Liver (tissue), 9 donors: ENCODE results near the gene NEK6. TPM values are rescaled to one million over a fixed set of nuclear protein-coding genes. Genes with fewer than 3 reads are reported as not detected.

ENCODE experiments used
- DNase-seq: peaks from one replicate; pipeline ENCODE4 v3.0.0-alpha.2; 2017; ENCODE audit warnings: low spot score
- H3K27ac ChIP-seq, 2 donors: one replicate each; pipeline ENCODE4 v1.7.0; 2013; ENCODE audit warnings: inconsistent platforms in 2 of 2, low read length in 2 of 2, control low read depth in 1 of 2, low read depth in 1 of 2, mild to moderate bottlenecking in 1 of 2
- H3K27me3 ChIP-seq, 4 donors: one replicate each; pipeline versions ENCODE4 v1.6.1 to v1.7.0; 2013; ENCODE audit warnings: low read length in 3 of 4, inconsistent platforms in 1 of 4, mild to moderate bottlenecking in 1 of 4, moderate library complexity in 1 of 4; ENCODE audit not compliant: control insufficient read depth in 4 of 4, insufficient read depth in 4 of 4
- H3K36me3 ChIP-seq, 4 donors: one replicate each; pipeline versions ENCODE4 v1.6.1 to v1.7.0; 2013; ENCODE audit warnings: low read length in 3 of 4, mild to moderate bottlenecking in 3 of 4, low read depth in 1 of 4, moderate library complexity in 1 of 4; ENCODE audit not compliant: control insufficient read depth in 4 of 4, insufficient read depth in 3 of 4
- H3K4me1 ChIP-seq, 4 donors: one replicate each; pipeline versions ENCODE4 v1.6.1 to v1.7.0; 2013; ENCODE audit warnings: low read length in 3 of 4, mild to moderate bottlenecking in 3 of 4, moderate library complexity in 1 of 4; ENCODE audit not compliant: control insufficient read depth in 4 of 4, insufficient read depth in 4 of 4
- H3K4me3 ChIP-seq, 3 donors: one replicate each; pipeline versions ENCODE4 v1.6.1 to v1.7.0; 2013; ENCODE audit warnings: low read length in 3 of 3, control low read depth in 1 of 3, low read depth in 1 of 3, mild to moderate bottlenecking in 1 of 3
- H3K9ac ChIP-seq, 2 donors: one replicate each; pipeline ENCODE4 v1.7.0; 2013; ENCODE audit warnings: low read length in 2 of 2, mild to moderate bottlenecking in 2 of 2, moderate library complexity in 2 of 2, control low read depth in 1 of 2, low read depth in 1 of 2
- H3K9me3 ChIP-seq, 4 donors: one replicate each; pipeline versions ENCODE4 v1.6.1 to v1.7.0; 2013; ENCODE audit warnings: low read length in 3 of 4; ENCODE audit not compliant: control insufficient read depth in 4 of 4
- CTCF ChIP-seq: fragments of 150-350 bp; IDR thresholded peaks from 2 replicates; pipeline ENCODE4 v1.5.1; 2017; ENCODE audit warnings: improper control_type of control experiment, low read depth, low read length; ENCODE audit not compliant: missing input control
- EGR1 ChIP-seq, 2 donors: IDR thresholded peaks; 2 replicates each; pipeline ENCODE4 v1.6.1; 2016 to 2018; ENCODE audit warnings: antibody characterized with exemption in 2 of 2, low read depth in 2 of 2
- FOXA2 ChIP-seq: IDR thresholded peaks from 2 replicates; pipeline ENCODE4 v1.6.1; 2016; ENCODE audit warnings: antibody characterized with exemption
- GABPA ChIP-seq, 2 donors: IDR thresholded peaks in 1 of 2; conservative IDR thresholded peaks in 1 of 2; 2 replicates each; pipeline ENCODE4 v1.6.1; 2016; ENCODE audit warnings: antibody characterized with exemption in 2 of 2, mild to moderate bottlenecking in 1 of 2, moderate library complexity in 1 of 2
- HNF4G ChIP-seq: IDR thresholded peaks from 2 replicates; pipeline ENCODE4 v1.6.1; 2016; ENCODE audit warnings: antibody characterized with exemption
- JUND ChIP-seq, 2 donors: IDR thresholded peaks; 2 replicates each; pipeline ENCODE4 v1.6.1; 2016; ENCODE audit warnings: antibody characterized with exemption in 2 of 2
- RAD21 ChIP-seq, 2 donors: IDR thresholded peaks; 2 replicates each; pipeline ENCODE4 v1.6.1; 2016; ENCODE audit warnings: antibody characterized with exemption in 2 of 2, mild to moderate bottlenecking in 2 of 2
- SP1 ChIP-seq: IDR thresholded peaks from 2 replicates; pipeline ENCODE4 v1.6.1; 2018; ENCODE audit warnings: antibody characterized with exemption, mild to moderate bottlenecking
- WGBS: extraction: QIAGEN DNeasy Blood & Tissue Kit; methylation state at CpG from one replicate; pipeline ENCODE4 v1.1.7; 2013; 5-methylcytosine and 5-hydroxymethylcytosine counted together
- polyA plus RNA-seq, 2 donors: library from polyadenylated mRNA; stranded (reverse) in 1 of 2; unstranded in 1 of 2; fragments of 200-250 nt in 1 of 2; fragments of >200 nt in 1 of 2; fragmentation: Nextera tagmentation in 1 of 2; extraction: Ambion mirVana in 1 of 2; gene quantifications; one replicate each; pipeline versions ENCODE4 v1.2.1 to v1.2.3, GENCODE V29; 2013 to 2015
- total RNA-seq, 2 donors: library from RNA; depleted of rRNA; stranded (reverse); fragments of >200 nt; gene quantifications; one replicate each; pipeline ENCODE4 v1.2.3, GENCODE V29; 2014
- TF ChIP-seq, protein P1 (sequence below): IDR thresholded peaks from 2 replicates; pipeline ENCODE4 v1.6.1; 2016; ENCODE audit warnings: antibody characterized with exemption
- TF ChIP-seq, protein P2 (sequence below): IDR thresholded peaks from 2 replicates; pipeline ENCODE4 v1.6.1; 2016; ENCODE audit warnings: antibody characterized with exemption, mild to moderate bottlenecking
- donor health status: healthy.
- donor health status: healthy.
- donor health status: healthy.
- donor health status: healthy.
- donor health status: healthy.

Gene NEK6
- total and polyA plus RNA-seq, 4 donors, result 32.5 to 49.7 (median 42.5) TPM

DNA sequence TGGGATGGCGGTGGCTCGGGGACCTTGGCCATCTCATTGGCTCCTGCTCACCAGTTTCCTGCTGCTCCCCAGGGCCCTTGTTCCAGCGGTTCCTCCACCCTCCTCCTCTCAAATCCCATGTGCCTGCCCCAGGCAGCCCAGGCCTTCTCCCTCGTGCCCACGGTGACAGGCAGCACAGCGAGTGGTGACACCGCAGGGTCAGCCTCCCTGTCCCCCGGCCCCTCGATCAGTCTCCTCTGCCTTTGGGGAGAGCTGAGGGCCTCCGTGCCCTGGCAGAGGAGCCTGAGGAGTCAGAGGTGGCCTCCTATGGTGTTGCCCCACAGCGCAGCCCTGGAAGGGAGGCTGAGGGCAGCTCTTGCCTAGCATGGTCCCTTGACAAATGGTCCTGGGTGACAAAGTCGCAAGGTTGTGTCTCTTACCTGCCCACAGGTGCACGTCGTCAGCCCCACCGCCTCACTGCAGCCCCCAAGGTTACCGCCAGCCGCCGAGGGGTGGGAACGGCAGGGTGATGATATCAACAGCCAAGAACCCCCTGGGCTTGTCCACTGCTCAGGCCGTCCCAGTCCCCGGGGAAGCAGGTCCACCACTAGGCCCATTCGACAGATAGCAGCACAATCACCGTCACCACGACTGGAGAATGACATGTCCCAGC is 49.8 kb downstream of the NEK6 start (continued):
- TF ChIP-seq, protein P1, sequence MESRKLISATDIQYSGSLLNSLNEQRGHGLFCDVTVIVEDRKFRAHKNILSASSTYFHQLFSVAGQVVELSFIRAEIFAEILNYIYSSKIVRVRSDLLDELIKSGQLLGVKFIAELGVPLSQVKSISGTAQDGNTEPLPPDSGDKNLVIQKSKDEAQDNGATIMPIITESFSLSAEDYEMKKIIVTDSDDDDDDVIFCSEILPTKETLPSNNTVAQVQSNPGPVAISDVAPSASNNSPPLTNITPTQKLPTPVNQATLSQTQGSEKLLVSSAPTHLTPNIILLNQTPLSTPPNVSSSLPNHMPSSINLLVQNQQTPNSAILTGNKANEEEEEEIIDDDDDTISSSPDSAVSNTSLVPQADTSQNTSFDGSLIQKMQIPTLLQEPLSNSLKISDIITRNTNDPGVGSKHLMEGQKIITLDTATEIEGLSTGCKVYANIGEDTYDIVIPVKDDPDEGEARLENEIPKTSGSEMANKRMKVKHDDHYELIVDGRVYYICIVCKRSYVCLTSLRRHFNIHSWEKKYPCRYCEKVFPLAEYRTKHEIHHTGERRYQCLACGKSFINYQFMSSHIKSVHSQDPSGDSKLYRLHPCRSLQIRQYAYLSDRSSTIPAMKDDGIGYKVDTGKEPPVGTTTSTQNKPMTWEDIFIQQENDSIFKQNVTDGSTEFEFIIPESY, result no peak

- 95% methylated on average over 21 of the region's 21 CpGs for WGBS
- Histone ChIP-seq H3K9me3 (no peaks in the 10 kb centered on the region), H3K4me1 (no peaks in the 10 kb centered on the region), H3K4me3 (no peak overlapping the region), H3K9ac (no peak overlapping the region), H3K27ac (no peak overlapping the region), H3K36me3 (peaks cover 8 to 42% (median 15%) of the 10 kb centered on the region in 4 donors), H3K27me3 (no peaks in the 10 kb centered on the region)
- DNase-seq, result no peak
- TF ChIP-seq HNF4G, result no peak
These were observed 51.1 kb downstream of the NEK6 start for GRCh38 chr9:124308606-124309491.

DNA sequence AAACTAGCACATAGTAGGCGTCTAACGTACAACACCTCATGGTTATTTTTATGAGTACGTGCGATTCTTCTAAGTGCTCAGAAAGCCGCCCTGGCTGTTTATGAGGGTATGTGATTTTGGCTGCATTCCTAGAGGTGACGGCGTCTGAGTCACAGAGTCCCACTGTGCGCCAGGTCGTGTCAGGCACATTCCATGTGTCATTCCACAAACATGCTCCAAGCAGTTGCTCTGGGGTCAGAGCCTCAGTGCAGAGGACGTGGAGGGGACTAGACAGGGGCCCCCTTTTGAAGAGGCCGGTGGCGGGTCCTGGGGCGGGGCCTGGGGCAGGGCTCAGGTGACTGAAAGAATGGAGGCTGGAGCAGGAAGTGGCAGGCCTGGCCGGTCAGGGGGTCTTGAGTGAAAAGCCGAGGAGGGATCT is 51.9 kb downstream of the NEK6 start:
- H3K36me3 ChIP-seq, result peaks cover 10 to 42% (median 12%) of the 10 kb centered on the region in 4 donors
- no peaks in the 10 kb centered on the region for H3K27me3 ChIP-seq
- TF ChIP-seq, protein P1, result no peak
- TF ChIP-seq JUND (IDR thresholded peaks at IDR 0.05) (no peak), CTCF (no peak), HNF4G (no peak), FOXA2 (no peak), GABPA (IDR thresholded peaks at IDR 0.05 in 1 of 2, conservative IDR thresholded peaks at IDR 0.05 in 1 of 2) (no peak), RAD21 (IDR thresholded peaks at IDR 0.05) (no peak), EGR1 (IDR thresholded peaks at IDR 0.05; ENCODE audit: low read depth in 2 of 2) (no peak), SP1 (no peak)
- TF ChIP-seq, protein P2, sequence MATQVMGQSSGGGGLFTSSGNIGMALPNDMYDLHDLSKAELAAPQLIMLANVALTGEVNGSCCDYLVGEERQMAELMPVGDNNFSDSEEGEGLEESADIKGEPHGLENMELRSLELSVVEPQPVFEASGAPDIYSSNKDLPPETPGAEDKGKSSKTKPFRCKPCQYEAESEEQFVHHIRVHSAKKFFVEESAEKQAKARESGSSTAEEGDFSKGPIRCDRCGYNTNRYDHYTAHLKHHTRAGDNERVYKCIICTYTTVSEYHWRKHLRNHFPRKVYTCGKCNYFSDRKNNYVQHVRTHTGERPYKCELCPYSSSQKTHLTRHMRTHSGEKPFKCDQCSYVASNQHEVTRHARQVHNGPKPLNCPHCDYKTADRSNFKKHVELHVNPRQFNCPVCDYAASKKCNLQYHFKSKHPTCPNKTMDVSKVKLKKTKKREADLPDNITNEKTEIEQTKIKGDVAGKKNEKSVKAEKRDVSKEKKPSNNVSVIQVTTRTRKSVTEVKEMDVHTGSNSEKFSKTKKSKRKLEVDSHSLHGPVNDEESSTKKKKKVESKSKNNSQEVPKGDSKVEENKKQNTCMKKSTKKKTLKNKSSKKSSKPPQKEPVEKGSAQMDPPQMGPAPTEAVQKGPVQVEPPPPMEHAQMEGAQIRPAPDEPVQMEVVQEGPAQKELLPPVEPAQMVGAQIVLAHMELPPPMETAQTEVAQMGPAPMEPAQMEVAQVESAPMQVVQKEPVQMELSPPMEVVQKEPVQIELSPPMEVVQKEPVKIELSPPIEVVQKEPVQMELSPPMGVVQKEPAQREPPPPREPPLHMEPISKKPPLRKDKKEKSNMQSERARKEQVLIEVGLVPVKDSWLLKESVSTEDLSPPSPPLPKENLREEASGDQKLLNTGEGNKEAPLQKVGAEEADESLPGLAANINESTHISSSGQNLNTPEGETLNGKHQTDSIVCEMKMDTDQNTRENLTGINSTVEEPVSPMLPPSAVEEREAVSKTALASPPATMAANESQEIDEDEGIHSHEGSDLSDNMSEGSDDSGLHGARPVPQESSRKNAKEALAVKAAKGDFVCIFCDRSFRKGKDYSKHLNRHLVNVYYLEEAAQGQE, result no peak
- H3K9ac ChIP-seq, result no peak overlapping the region
- H3K9me3 ChIP-seq, result no peaks in the 10 kb centered on the region
- H3K27ac ChIP-seq, result no peak overlapping the region
- no peak overlapping the region for H3K4me3 ChIP-seq
- no peaks in the 10 kb centered on the region for H3K4me1 ChIP-seq
- no peak for DNase-seq
- 92% methylated on average over 15 of the region's 15 CpGs for WGBS
